Astrocyte of the hippocampus (primary cell): Measurements from ENCODE around the gene MRPL14.

ENCODE experiments used
- DNase-seq: peaks from one replicate; pipeline ENCODE4 v3.0.0; 2011; ENCODE audit warnings: low read depth, low spot score

MRPL14 gene

GRCh38 chr6:44080561-44081521 lies 46.4 kb downstream of the MRPL14 start:
- DNase-seq = no peak

- DNase-seq = no peak
Observed at GRCh38 chr6:44079672-44080071, 47.6 kb downstream of the MRPL14 start.

- DNase-seq = peak; percentile 83
Observed at GRCh38 chr6:44078827-44079671, 48.2 kb downstream of the MRPL14 start.

GRCh38 chr6:44078219-44078826 lies 48.9 kb downstream of the MRPL14 start:
- DNase-seq = no peak

- no peak for DNase-seq
Observed at GRCh38 chr6:44077214-44077946, 49.9 kb downstream of the MRPL14 start.

GRCh38 chr6:44076356-44077213 lies 50.7 kb downstream of the MRPL14 start:
- DNase-seq = peak; percentile 59

- no peak for DNase-seq
Observed at GRCh38 chr6:44075647-44076355, 51.5 kb downstream of the MRPL14 start.

- DNase-seq = no peak
Observed at GRCh38 chr6:44074813-44075646, 52.2 kb downstream of the MRPL14 start.

- peak; percentile 89 for DNase-seq
Observed at GRCh38 chr6:44074439-44074812, 52.8 kb downstream of the MRPL14 start.

- no peak for DNase-seq
Observed at GRCh38 chr6:44073612-44074438, 53.4 kb downstream of the MRPL14 start.

GRCh38 chr6:44072959-44073611 lies 54.2 kb downstream of the MRPL14 start:
- peak; percentile 93 for DNase-seq

GRCh38 chr6:44072452-44072958 lies 54.7 kb downstream of the MRPL14 start:
- no peak for DNase-seq

- DNase-seq = peak; percentile 92
Observed at GRCh38 chr6:44071670-44072451, 55.4 kb downstream of the MRPL14 start.

- DNase-seq = no peak
Observed at GRCh38 chr6:44068607-44069296, 58.5 kb downstream of the MRPL14 start.

- no peak for DNase-seq
Observed at GRCh38 chr6:44067173-44068139, 59.8 kb downstream of the MRPL14 start.
